Measurements from ENCODE around the gene RPA3. TPM values are rescaled to one million over a fixed set of nuclear protein-coding genes. Genes with fewer than 3 reads are reported as not detected.
"Not testable (repeated sequence)": the region's sequence is repeated elsewhere in the genome, so short reads cannot be mapped to it uniquely, and the experiment has no call there.

The RPA3 gene
- total and polyA plus RNA-seq, 8 donors = 6.7 to 44.9 (median 28.7) TPM; not detected in 1

DNA sequence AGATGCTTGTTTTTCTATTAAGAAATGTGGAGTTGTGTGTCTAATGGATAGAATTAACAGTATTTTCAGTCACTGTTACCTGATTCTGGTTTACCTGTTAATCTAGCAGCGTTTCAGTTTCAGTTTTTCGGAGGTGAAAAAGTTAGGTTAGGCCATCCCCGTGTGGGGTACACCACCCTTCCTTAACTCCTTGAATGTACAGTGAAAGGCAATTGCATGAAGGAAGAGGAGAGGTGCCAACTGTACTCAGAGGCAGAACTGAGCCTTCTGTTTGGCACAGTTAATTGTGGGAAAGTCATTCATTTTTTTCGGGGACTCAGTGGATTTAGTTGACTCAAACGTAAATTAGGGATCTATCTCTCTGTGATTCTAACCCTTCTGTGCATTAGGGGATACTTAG, 35.5 kb downstream of the RPA3 start:
- Histone ChIP-seq H3K27ac (peak overlapping the region in 2 of 5 donors; percentile 11 to 43), H3K9me3 (no peaks in the 10 kb centered on the region), H3K4me1 (peaks cover 9 to 54% (median 27%) of the 10 kb centered on the region in 4 donors), H3K27me3 (no peaks in the 10 kb centered on the region), H3K36me3 (peaks cover 0 to 3% (median 0%) of the 10 kb centered on the region in 4 donors), H3K4me3 (no peak overlapping the region)
- 30 to 47% (median 43%) methylated on average over 5 of the region's 5 CpGs for WGBS, 5 donors
- intact Hi-C loops (cut with DNase I; ENCODE audit: low total_unique reads) = no loop called here
- DNase-seq = no peak
- TF ChIP-seq POLR2A (IDR thresholded peaks at IDR 0.05) = no peak
- TF ChIP-seq EP300 (IDR thresholded peaks at IDR 0.05) = no peak
- TF ChIP-seq POLR2AphosphoS5 (IDR thresholded peaks at IDR 0.05) = no peak
- TF ChIP-seq, protein P1, sequence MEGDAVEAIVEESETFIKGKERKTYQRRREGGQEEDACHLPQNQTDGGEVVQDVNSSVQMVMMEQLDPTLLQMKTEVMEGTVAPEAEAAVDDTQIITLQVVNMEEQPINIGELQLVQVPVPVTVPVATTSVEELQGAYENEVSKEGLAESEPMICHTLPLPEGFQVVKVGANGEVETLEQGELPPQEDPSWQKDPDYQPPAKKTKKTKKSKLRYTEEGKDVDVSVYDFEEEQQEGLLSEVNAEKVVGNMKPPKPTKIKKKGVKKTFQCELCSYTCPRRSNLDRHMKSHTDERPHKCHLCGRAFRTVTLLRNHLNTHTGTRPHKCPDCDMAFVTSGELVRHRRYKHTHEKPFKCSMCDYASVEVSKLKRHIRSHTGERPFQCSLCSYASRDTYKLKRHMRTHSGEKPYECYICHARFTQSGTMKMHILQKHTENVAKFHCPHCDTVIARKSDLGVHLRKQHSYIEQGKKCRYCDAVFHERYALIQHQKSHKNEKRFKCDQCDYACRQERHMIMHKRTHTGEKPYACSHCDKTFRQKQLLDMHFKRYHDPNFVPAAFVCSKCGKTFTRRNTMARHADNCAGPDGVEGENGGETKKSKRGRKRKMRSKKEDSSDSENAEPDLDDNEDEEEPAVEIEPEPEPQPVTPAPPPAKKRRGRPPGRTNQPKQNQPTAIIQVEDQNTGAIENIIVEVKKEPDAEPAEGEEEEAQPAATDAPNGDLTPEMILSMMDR (IDR thresholded peaks at IDR 0.05) = no peak

DNA sequence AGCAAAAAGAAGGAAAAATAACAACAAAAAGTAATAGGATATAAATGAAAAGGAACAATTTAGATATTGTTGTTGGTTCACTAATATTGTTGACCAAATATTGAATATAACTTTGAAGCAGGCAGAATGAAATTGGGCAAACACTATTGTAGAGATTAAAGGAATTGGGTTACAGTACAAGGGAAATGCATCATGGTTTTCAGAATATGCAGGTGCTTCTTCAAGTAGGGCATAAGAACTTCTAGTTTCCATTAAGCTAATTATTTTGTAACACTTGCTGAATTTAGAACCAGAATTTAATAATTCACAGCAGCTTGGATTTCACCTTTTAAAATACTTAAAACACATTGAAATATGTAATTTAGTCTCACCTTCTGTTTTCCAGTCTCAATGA, 36.5 kb downstream of the RPA3 start:
- Histone ChIP-seq H3K36me3 (peaks cover 0 to 4% (median 4%) of the 10 kb centered on the region in 4 donors), H3K4me1 (peaks cover 6 to 45% (median 23%) of the 10 kb centered on the region in 4 donors), H3K9me3 (no peaks in the 10 kb centered on the region), H3K27ac (peak overlapping the region in 3 of 5 donors; percentile 4 to 67 (median 11)), H3K4me3 (peak overlapping the region in 1 of 4 donors; percentile 15), H3K27me3 (no peaks in the 10 kb centered on the region)
- intact Hi-C loops (cut with DNase I; ENCODE audit: low total_unique reads) = no loop called here
- no peak for DNase-seq
- TF ChIP-seq EP300 (IDR thresholded peaks at IDR 0.05) (no peak), POLR2AphosphoS5 (IDR thresholded peaks at IDR 0.05) (no peak), POLR2A (IDR thresholded peaks at IDR 0.05) (no peak)
- TF ChIP-seq, protein P1 (IDR thresholded peaks at IDR 0.05) = no peak

DNA sequence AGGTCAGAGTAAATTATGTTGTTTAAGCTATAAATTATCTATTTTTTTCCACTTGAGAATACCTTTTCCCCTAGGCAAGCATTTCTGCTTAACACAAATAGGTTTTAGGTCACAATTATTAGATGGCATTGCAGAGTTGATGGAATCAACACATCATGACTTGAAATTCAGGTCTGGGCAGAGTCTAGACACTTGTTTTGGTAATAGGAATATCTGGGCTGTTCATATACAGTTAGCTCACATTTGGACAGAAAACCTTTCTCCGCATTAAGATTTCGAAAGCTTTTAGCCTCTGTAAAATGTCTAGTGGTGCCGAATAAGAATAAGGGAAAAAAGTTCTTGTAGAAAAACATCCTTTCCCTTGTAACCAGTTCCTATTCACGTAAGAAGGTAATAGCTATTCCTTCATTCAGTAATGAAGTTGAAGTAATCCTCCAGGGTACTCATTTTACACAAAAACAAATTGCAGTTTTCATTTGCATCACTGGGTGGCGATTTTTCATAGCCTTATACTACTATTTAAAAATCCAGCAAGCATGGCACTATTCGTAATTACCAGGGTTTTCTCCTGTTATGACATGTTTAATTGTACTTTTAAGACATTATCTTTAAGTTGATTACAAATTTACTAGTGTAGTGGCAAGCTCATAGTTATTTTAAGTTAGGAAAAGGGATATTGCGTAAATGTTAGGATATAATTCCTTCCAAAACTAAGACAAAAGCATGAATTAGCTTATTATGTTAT, 37.0 kb downstream of the RPA3 start:
- Histone ChIP-seq H3K27me3 (no peaks in the 10 kb centered on the region), H3K4me3 (peak overlapping the region in 1 of 4 donors; percentile 15), H3K27ac (peak overlapping the region in 4 of 5 donors; percentile 4 to 67 (median 28)), H3K36me3 (peaks cover 0 to 5% (median 4%) of the 10 kb centered on the region in 4 donors), H3K9me3 (no peaks in the 10 kb centered on the region), H3K4me1 (peaks cover 6 to 39% (median 20%) of the 10 kb centered on the region in 4 donors)
- TF ChIP-seq, protein P1 (IDR thresholded peaks at IDR 0.05) = peak in 5 of 7 experiments; percentile 41 to 61 (median 47)
- TF ChIP-seq POLR2AphosphoS5 (IDR thresholded peaks at IDR 0.05) = no peak
- 34 to 44% (median 37%) methylated on average over 7 of the region's 7 CpGs for WGBS, 5 donors
- peak in 1 of 2 donors; percentile 88 for DNase-seq
- intact Hi-C loops (cut with DNase I; ENCODE audit: low total_unique reads) = no loop called here

DNA sequence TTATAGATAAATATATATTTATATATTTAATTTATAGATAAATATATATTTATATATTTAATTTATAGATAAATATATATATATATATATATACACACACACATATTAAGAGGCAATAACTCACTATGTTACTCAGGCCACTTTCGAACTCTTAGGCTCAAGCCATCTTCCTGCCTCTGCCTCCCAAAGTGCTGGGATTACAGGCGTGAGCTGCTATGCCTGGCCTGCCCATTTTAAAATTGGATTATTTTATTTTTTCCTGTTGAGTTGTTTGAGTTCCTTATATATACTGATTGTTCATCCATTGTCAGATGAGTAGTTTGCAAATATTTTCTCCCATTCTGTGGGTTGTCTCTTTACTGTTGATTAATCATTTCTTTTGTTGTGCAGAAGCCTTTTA, 38.8 kb downstream of the RPA3 start:
- H3K27ac ChIP-seq; DNase-seq; H3K27me3 ChIP-seq; H3K9me3 ChIP-seq; intact Hi-C loops (cut with DNase I; ENCODE audit: low total_unique reads); H3K4me3 ChIP-seq: not testable (repeated sequence)
- peaks cover 6 to 39% (median 20%) of the 10 kb centered on the region in 4 donors for H3K4me1 ChIP-seq
- peaks cover 7 to 22% (median 18%) of the 10 kb centered on the region in 4 donors for H3K36me3 ChIP-seq
- 97 to 100% (median 98%) methylated on average over 2 of the region's 2 CpGs for WGBS, 5 donors

DNA sequence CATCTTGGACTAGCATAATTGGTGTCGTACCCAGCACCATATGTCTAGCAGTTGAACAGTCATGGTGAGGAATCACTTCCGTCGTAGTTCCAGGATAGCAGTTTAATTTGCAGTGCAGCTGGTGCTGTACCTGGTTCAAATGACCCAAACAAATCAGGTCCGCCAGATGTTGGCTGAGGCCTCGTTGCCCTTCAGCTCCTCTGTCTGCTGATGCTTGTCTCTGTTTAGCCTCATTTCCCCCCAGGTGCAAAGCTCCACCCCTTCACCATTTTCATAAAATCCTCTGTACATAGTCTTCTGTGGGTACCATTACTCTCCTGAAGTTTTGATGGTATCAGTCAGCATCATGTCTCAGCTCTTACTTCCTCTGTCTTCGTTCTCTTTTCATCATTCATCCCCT, 42.7 kb downstream of the RPA3 start:
- TF ChIP-seq EP300 (IDR thresholded peaks at IDR 0.05) (no peak), POLR2AphosphoS5 (IDR thresholded peaks at IDR 0.05) (no peak), POLR2A (IDR thresholded peaks at IDR 0.05) (no peak)
- TF ChIP-seq, protein P1 (IDR thresholded peaks at IDR 0.05) = no peak
- H3K4me3 ChIP-seq = no peak overlapping the region
- intact Hi-C loops (cut with DNase I; ENCODE audit: low total_unique reads) = no loop called here
- no peak overlapping the region for H3K27ac ChIP-seq
- no peaks in the 10 kb centered on the region for H3K9me3 ChIP-seq
- peaks cover 7 to 31% (median 25%) of the 10 kb centered on the region in 4 donors for H3K36me3 ChIP-seq
- peaks cover 0 to 24% (median 12%) of the 10 kb centered on the region in 4 donors for H3K4me1 ChIP-seq
- no peak for DNase-seq
- 75 to 86% (median 81%) methylated on average over 6 of the region's 6 CpGs for WGBS, 5 donors
- no peaks in the 10 kb centered on the region for H3K27me3 ChIP-seq

All from stomach (tissue), 9 donors.